ENCODE data around the gene GNAS. TPM values are rescaled to one million over a fixed set of nuclear protein-coding genes. Genes with fewer than 3 reads are reported as not detected.

Gene GNAS
- 100 to 1,000 TPM; 637 to 666 TPM for total RNA-seq
- polyA plus RNA-seq = 218 TPM

DNA sequence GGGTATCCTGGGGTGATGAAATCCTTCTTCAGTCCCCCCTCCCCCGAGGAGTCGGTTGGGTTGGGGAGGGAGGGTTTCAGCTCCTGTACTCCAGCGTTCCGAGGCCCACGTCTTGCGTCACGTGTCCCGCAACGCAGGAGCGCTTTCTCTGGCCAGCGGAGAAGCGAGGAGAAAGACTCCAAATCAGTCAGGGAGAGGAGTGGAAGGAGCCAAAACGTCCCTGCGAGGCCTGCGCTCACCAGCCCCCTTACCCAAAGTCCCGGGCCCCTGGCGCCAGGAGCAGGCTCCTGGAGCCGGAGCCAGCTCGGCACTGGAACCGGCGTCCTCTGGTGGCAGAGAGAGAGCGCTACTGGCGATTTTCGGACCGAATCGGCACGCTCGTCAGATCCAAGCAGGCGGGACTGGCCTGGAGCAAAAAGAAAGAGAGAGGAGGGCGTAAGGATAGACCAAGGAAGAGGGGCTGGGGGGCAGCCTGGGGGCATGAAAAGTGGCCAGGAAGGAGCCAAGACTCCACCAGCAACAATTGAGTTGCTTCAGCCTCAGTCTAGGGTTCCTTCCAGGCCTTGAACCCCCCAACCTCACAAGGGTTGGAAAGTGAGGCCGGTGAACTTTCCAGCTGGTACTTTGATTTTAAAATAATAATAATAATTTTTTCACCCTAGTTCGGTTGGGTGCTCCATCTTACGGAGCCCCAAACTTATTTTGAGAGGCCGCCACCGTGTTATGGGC is at the start of gene GNAS:
TSS of gene GNAS (plus strand) at position 174 of the 729 bp plus-strand sequence.
- peak in 3 of 5 donors; percentile 30 to 63 (median 33) for DNase-seq
- H3K27me3 Mint-ChIP-seq = peaks cover 26 to 56% of the 10 kb centered on the region in 2 donors
- peak within 1 kb of the TSS in 3 of 8 donors; percentile 32 to 88 (median 42) for H3K27ac Mint-ChIP-seq
- Histone ChIP-seq H3K4me3 (ENCODE audit: low read length) (peak within 1 kb of the TSS; percentile 65), H3K36me3 (ENCODE audit: insufficient read depth, low read length) (no peaks in the 10 kb centered on the region), H3K4me1 (ENCODE audit: insufficient read depth, low read length) (peaks cover 9% of the 10 kb centered on the region), H3K27me3 (ENCODE audit: insufficient read depth, low read length, poor library complexity, severe bottlenecking) (peaks cover 27% of the 10 kb centered on the region), H3K9me3 (ENCODE audit: low read length) (no peaks in the 10 kb centered on the region), H3K27ac (ENCODE audit: low read depth, low read length) (no peak within 1 kb of the TSS)
- ChIA-PET CTCF (interaction anchor here (0.7 to 1.8 kb wide), 7 partner anchors 8 to 552 kb away, joined by 3 to 5 read pairs (median 3); no protein-coding TSS in a partner anchor), POLR2A (no interaction called here)
- H3K4me3 Mint-ChIP-seq = peak within 1 kb of the TSS; percentile 86 to 97 (median 95)
- H3K36me3 Mint-ChIP-seq = no peaks in the 10 kb centered on the region
- H3K4me1 Mint-ChIP-seq = peaks cover 10 to 35% (median 30%) of the 10 kb centered on the region in 3 donors
- no peaks in the 10 kb centered on the region for H3K9me3 Mint-ChIP-seq

DNA sequence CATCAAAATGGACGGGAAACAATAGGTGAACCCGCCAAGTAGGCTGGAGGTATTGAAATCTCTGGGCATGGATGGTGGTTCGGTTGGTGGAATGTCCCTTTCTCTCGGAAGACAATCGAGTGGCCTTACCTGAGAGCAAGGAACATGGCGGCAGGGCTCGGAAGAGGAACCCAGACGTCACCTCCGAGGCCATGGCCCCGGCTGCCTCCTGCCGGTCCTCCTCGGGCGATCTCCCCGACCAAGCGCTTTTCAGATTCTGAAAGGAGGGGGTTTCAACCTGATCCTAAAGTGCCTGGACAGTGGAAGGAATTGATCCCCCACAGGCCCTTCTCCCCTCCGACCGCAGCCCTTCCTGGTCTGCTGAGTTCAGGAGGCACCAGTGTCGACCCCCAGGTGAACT is 49.0 kb upstream of the GNAS start:
- H3K9me3 Mint-ChIP-seq = no peaks in the 10 kb centered on the region
- CTCF ChIA-PET = no interaction called here
- DNase-seq = no peak
- no peaks in the 10 kb centered on the region for H3K36me3 Mint-ChIP-seq
- H3K4me1 Mint-ChIP-seq = no peaks in the 10 kb centered on the region
- POLR2A ChIA-PET = no interaction called here
- Histone ChIP-seq H3K27me3 (ENCODE audit: insufficient read depth, low read length, poor library complexity, severe bottlenecking) (no peaks in the 10 kb centered on the region), H3K4me1 (ENCODE audit: insufficient read depth, low read length) (no peaks in the 10 kb centered on the region), H3K36me3 (ENCODE audit: insufficient read depth, low read length) (no peaks in the 10 kb centered on the region), H3K4me3 (ENCODE audit: low read length) (no peak overlapping the region), H3K27ac (ENCODE audit: low read depth, low read length) (no peak overlapping the region), H3K9me3 (ENCODE audit: low read length) (no peaks in the 10 kb centered on the region)
- H3K4me3 Mint-ChIP-seq = no peak overlapping the region
- peaks cover 12 to 44% of the 10 kb centered on the region in 2 donors for H3K27me3 Mint-ChIP-seq
- no peak overlapping the region for H3K27ac Mint-ChIP-seq

DNA sequence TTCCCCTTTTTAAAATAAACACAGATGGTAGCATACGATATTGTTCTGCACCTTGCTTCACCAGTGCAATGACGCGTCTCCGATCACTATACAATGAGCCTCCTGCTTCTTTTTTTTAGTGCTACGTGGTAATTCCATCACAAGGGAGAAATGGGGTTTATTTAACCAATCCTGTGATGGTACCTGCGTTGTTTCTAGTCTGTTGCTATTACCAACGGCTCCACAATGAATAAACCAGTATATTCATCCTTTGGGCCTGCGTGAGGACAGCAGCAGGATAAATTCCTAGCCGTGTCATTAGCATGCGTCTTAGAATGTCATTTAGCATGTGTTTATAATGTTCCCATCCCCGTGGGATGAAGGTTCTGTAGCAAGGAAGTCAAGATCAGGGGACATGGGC is 44.7 kb upstream of the GNAS start:
- Mint-ChIP-seq H3K9me3 (no peaks in the 10 kb centered on the region), H3K27me3 (peaks cover 15 to 61% of the 10 kb centered on the region in 2 donors), H3K4me3 (no peak overlapping the region), H3K27ac (no peak overlapping the region), H3K4me1 (peaks cover 6 to 9% (median 7%) of the 10 kb centered on the region in 3 donors), H3K36me3 (no peaks in the 10 kb centered on the region)
- Histone ChIP-seq H3K4me3 (ENCODE audit: low read length) (no peak overlapping the region), H3K4me1 (ENCODE audit: insufficient read depth, low read length) (no peaks in the 10 kb centered on the region), H3K36me3 (ENCODE audit: insufficient read depth, low read length) (no peaks in the 10 kb centered on the region), H3K27me3 (ENCODE audit: insufficient read depth, low read length, poor library complexity, severe bottlenecking) (no peaks in the 10 kb centered on the region), H3K27ac (ENCODE audit: low read depth, low read length) (no peak overlapping the region), H3K9me3 (ENCODE audit: low read length) (no peaks in the 10 kb centered on the region)
- no peak for DNase-seq
- CTCF ChIA-PET = no interaction called here
- POLR2A ChIA-PET = no interaction called here

DNA sequence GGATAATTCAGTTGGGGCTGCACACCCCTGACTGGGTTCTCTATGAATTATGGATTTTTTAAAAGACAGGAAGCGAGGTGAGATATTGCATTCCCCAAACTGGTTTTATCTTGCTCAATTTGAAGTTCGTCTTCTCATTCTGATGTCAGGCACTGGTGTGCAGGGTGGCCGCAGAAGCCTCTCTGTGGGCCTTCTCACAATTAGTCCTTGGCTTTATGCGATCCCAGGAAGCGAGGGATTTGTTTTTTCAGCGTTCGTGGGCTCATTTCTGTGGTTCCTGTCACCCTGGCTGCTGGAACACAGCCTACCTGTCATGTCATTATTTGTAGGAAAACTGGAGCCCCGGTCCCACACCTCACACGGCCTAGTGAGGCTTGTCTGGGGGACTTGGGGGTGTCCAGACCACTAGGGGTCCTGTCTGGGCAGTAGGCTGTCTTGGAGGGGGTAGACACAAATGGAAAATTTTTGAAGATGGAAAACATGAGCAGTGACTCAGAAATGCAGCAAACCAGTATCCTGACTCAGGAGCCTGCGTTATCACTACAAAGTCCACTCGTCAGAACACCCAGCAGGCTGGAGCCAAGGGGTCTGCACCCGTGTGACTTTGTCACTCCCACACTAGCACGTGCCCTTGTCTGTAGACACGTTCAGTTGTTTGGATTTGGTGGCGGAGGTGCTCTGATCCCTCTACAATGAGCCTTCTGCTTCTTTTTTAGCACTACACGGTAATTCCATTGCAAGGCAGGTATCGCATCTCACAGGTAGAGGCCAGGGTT is 44.1 kb upstream of the GNAS start:
- Histone ChIP-seq H3K4me3 (ENCODE audit: low read length) (no peak overlapping the region), H3K27me3 (ENCODE audit: insufficient read depth, low read length, poor library complexity, severe bottlenecking) (no peaks in the 10 kb centered on the region), H3K4me1 (ENCODE audit: insufficient read depth, low read length) (no peaks in the 10 kb centered on the region), H3K36me3 (ENCODE audit: insufficient read depth, low read length) (no peaks in the 10 kb centered on the region), H3K9me3 (ENCODE audit: low read length) (no peaks in the 10 kb centered on the region), H3K27ac (ENCODE audit: low read depth, low read length) (no peak overlapping the region)
- CTCF ChIA-PET = no interaction called here
- peak overlapping the region in 1 of 8 donors; percentile 74 for H3K27ac Mint-ChIP-seq
- H3K27me3 Mint-ChIP-seq = peaks cover 15 to 63% of the 10 kb centered on the region in 2 donors
- no peak for DNase-seq
- H3K36me3 Mint-ChIP-seq = no peaks in the 10 kb centered on the region
- no peak overlapping the region for H3K4me3 Mint-ChIP-seq
- H3K9me3 Mint-ChIP-seq = no peaks in the 10 kb centered on the region
- POLR2A ChIA-PET = no interaction called here
- peaks cover 6 to 9% (median 7%) of the 10 kb centered on the region in 3 donors for H3K4me1 Mint-ChIP-seq

DNA sequence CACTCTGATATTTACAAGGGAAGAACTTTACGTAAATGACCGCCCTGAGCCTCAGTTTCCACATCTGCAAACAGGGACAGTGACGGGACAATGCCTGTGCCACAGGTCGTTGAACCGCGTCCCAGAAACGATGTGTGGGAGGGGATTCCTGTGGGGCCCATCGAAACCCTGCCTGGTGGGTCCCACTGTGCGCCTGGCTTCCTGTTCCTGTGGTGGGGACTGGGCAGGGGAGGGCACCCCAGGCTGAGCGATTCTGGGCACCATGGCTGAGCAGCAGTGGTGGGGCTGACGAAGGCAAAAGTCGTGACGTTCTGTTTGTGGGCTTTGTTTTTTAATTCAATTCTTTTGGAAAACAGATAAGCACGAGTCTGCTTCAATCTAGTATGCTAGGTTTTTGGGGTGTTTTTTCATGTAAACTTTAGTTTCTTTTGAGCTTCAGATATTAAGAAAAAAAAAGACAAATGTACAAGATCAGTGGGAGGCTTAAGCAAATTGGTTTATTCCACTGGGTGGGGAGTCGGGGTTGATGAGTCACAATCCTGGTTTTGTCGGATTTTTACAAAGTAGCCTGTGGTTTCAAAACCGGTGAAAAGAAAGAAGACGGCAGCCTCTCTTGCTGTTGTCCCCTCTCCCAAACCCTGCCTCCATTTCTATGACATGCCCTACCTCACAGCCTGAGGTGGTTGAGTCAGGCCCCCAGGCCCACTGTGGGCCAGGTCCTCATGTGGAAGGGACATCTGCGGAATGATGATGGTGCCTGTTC is 42.2 kb upstream of the GNAS start:
- H3K27me3 Mint-ChIP-seq = peaks cover 19 to 60% of the 10 kb centered on the region in 2 donors

DNA sequence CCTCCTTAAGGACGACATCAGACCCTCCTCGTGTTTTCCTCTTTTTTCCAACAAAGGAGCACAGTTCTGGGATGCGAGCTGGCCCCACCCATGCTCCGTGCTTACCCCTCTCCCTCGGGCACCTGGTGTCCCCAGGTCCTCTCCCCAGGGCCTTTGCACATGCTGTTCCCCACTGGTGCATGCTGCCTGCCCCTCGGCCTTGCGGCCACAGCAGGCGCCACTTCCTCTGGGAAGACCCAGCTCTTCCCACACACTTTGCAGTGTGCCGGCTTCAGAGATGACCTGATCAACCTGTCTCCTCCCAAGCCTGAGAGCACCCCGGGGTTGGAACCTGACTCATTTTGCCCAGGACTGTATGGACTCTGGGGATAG is 41.7 kb upstream of the GNAS start:
- H3K36me3 Mint-ChIP-seq = no peaks in the 10 kb centered on the region
- POLR2A ChIA-PET = no interaction called here

More for the DNA sequence above, 42.2 kb upstream of the GNAS start:
- POLR2A ChIA-PET = no interaction called here
- H3K9me3 ChIP-seq (ENCODE audit: low read length) = no peaks in the 10 kb centered on the region
- H3K9me3 Mint-ChIP-seq = no peaks in the 10 kb centered on the region
- H3K4me1 Mint-ChIP-seq = peaks cover 6 to 9% (median 7%) of the 10 kb centered on the region in 3 donors
- no peaks in the 10 kb centered on the region for H3K27me3 ChIP-seq (ENCODE audit: insufficient read depth, low read length, poor library complexity, severe bottlenecking)
- no peak overlapping the region for H3K4me3 ChIP-seq (ENCODE audit: low read length)
- H3K36me3 ChIP-seq (ENCODE audit: insufficient read depth, low read length) = no peaks in the 10 kb centered on the region
- no peak overlapping the region for H3K27ac Mint-ChIP-seq
- CTCF ChIA-PET = no interaction called here
- no peak for DNase-seq
- no peaks in the 10 kb centered on the region for H3K36me3 Mint-ChIP-seq
- no peak overlapping the region for H3K27ac ChIP-seq (ENCODE audit: low read depth, low read length)
- no peak overlapping the region for H3K4me3 Mint-ChIP-seq
- H3K4me1 ChIP-seq (ENCODE audit: insufficient read depth, low read length) = no peaks in the 10 kb centered on the region

DNA sequence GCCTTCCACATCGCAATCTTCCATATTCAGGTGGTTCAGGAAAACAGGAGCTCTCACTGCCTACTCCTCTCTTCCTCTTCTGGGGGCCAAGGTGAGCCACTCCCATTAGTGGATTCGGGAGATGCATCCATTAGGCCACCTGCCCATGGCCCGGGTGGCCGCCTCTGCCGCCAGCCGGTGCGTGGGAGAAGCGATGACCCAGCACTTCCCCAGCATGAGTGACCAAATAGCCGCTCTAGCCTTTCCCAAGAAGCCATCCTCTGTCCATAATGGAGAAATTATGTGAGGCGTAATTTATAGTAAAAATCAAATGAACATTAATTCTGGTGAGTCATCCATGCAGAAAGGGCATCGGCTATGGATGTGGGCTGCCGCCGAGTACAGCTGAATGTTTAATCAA is 41.2 kb upstream of the GNAS start:
- Histone ChIP-seq H3K4me3 (ENCODE audit: low read length) (no peak overlapping the region), H3K27me3 (ENCODE audit: insufficient read depth, low read length, poor library complexity, severe bottlenecking) (no peaks in the 10 kb centered on the region), H3K4me1 (ENCODE audit: insufficient read depth, low read length) (no peaks in the 10 kb centered on the region), H3K27ac (ENCODE audit: low read depth, low read length) (no peak overlapping the region), H3K9me3 (ENCODE audit: low read length) (no peaks in the 10 kb centered on the region), H3K36me3 (ENCODE audit: insufficient read depth, low read length) (no peaks in the 10 kb centered on the region)
- POLR2A ChIA-PET = no interaction called here
- peaks cover 16 to 56% of the 10 kb centered on the region in 2 donors for H3K27me3 Mint-ChIP-seq
- H3K4me1 Mint-ChIP-seq = peaks cover 6 to 9% (median 7%) of the 10 kb centered on the region in 3 donors
- H3K36me3 Mint-ChIP-seq = no peaks in the 10 kb centered on the region
- DNase-seq = no peak
- H3K9me3 Mint-ChIP-seq = no peaks in the 10 kb centered on the region
- no peak overlapping the region for H3K27ac Mint-ChIP-seq
- no peak overlapping the region for H3K4me3 Mint-ChIP-seq
- CTCF ChIA-PET = no interaction called here

More for the DNA sequence above, 41.7 kb upstream of the GNAS start:
- no peaks in the 10 kb centered on the region for H3K9me3 Mint-ChIP-seq
- Histone ChIP-seq H3K9me3 (ENCODE audit: low read length) (no peaks in the 10 kb centered on the region), H3K27me3 (ENCODE audit: insufficient read depth, low read length, poor library complexity, severe bottlenecking) (no peaks in the 10 kb centered on the region), H3K36me3 (ENCODE audit: insufficient read depth, low read length) (no peaks in the 10 kb centered on the region), H3K27ac (ENCODE audit: low read depth, low read length) (no peak overlapping the region), H3K4me3 (ENCODE audit: low read length) (no peak overlapping the region), H3K4me1 (ENCODE audit: insufficient read depth, low read length) (no peaks in the 10 kb centered on the region)
- DNase-seq = no peak
- H3K27me3 Mint-ChIP-seq = peaks cover 19 to 56% of the 10 kb centered on the region in 2 donors
- H3K27ac Mint-ChIP-seq = no peak overlapping the region
- CTCF ChIA-PET = no interaction called here
- no peak overlapping the region for H3K4me3 Mint-ChIP-seq
- H3K4me1 Mint-ChIP-seq = peaks cover 6 to 9% (median 7%) of the 10 kb centered on the region in 3 donors

DNA sequence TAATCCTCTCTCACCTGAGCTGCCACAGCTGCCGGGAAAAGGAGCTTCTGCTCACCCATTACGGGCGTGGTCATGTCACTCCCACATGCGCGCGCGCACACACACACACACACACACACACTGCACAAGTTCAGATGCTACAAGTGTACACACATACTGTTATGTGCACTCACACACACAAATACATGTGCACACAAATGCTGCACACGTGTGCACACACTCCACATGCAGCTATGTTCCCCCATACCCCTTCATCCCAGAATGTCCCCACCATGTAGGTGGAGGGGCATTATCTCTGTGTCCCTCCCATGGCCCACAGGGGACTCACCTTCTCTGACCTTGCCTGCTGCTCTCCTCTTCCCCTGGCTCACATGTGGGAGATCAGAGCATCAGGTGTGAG is 39.1 kb upstream of the GNAS start:
- H3K9me3 ChIP-seq (ENCODE audit: low read length) = no peaks in the 10 kb centered on the region
- H3K27ac ChIP-seq (ENCODE audit: low read depth, low read length) = no peak overlapping the region
- no peak overlapping the region for H3K4me3 ChIP-seq (ENCODE audit: low read length)
- peak overlapping the region in 1 of 7 donors; percentile 79 for H3K4me3 Mint-ChIP-seq
- no peaks in the 10 kb centered on the region for H3K36me3 ChIP-seq (ENCODE audit: insufficient read depth, low read length)
- POLR2A ChIA-PET = no interaction called here
- peaks cover 7 to 9% (median 8%) of the 10 kb centered on the region in 3 donors for H3K4me1 Mint-ChIP-seq
- H3K27me3 ChIP-seq (ENCODE audit: insufficient read depth, low read length, poor library complexity, severe bottlenecking) = no peaks in the 10 kb centered on the region
- H3K36me3 Mint-ChIP-seq = no peaks in the 10 kb centered on the region
- H3K4me1 ChIP-seq (ENCODE audit: insufficient read depth, low read length) = no peaks in the 10 kb centered on the region
- no peak for DNase-seq
- peaks cover 15 to 49% of the 10 kb centered on the region in 2 donors for H3K27me3 Mint-ChIP-seq
- H3K9me3 Mint-ChIP-seq = no peaks in the 10 kb centered on the region
- no peak overlapping the region for H3K27ac Mint-ChIP-seq
- CTCF ChIA-PET = no interaction called here
